ENCODE measurements around the gene FBRSL1. TPM values are rescaled to one million over a fixed set of nuclear protein-coding genes. Genes with fewer than 3 reads are reported as not detected.
"Not testable (repeated sequence)": the region's sequence is repeated elsewhere in the genome, so short reads cannot be mapped to it uniquely, and the experiment has no call there.

FBRSL1 gene
- total and polyA plus RNA-seq, 2 of the 8 experiments (the other 6 are each of a cell fraction or from before 2014, with no cell fraction given), result 18.4 to 109 TPM

- FAIRE-seq; POLR2A ChIA-PET (ENCODE audit: partially characterized antibody); H4K8ac ChIP-seq (ENCODE audit: extremely low read depth, insufficient read depth, low read length); H2BK20ac ChIP-seq (ENCODE audit: low read length); H4K5ac ChIP-seq (ENCODE audit: insufficient read length, low read depth, low read length); H3K23ac ChIP-seq (ENCODE audit: insufficient read length); H3K36me3 ChIP-seq (ENCODE audit: control insufficient read depth in 2 of 4, insufficient read depth in 4 of 4, low read length in 3 of 4); H3K27ac ChIP-seq (ENCODE audit: low read depth, low read length); H4K91ac ChIP-seq (replicated peaks; ENCODE audit: insufficient read length, low read length); H3K4me2 ChIP-seq (ENCODE audit: insufficient read depth in 1 of 2, low read depth in 2 of 2, low read length in 2 of 2); H3K14ac ChIP-seq (ENCODE audit: insufficient read length); H3K18ac ChIP-seq (ENCODE audit: extremely low read depth, low read length); H3K79me1 ChIP-seq (ENCODE audit: low read depth, low read length); DNase-seq (ENCODE audit: low read depth in 1 of 2, low spot score in 2 of 2); H2AFZ ChIP-seq (ENCODE audit: low read length); H3K56ac ChIP-seq (replicated peaks; ENCODE audit: insufficient read length, low read depth, low read length); H2AK5ac ChIP-seq (ENCODE audit: low read depth, low read length); H4K20me1 ChIP-seq (replicated peaks in 1 of 2; ENCODE audit: control insufficient read depth in 1 of 2, insufficient read depth in 2 of 2, low read length in 2 of 2); H3K79me2 ChIP-seq (ENCODE audit: control insufficient read depth in 1 of 2, insufficient read depth in 2 of 2, low read length in 2 of 2); H3K23me2 ChIP-seq (ENCODE audit: low read depth, low read length); H2BK120ac ChIP-seq (replicated peaks; ENCODE audit: low read depth, low read length); H2BK5ac ChIP-seq (ENCODE audit: low read depth, low read length); H2BK12ac ChIP-seq (ENCODE audit: low read depth, low read length); H3K4ac ChIP-seq (replicated peaks; ENCODE audit: insufficient read length, low read depth, low read length); H3K9ac ChIP-seq (replicated peaks in 1 of 4; ENCODE audit: extremely low read depth in 1 of 4, low read depth in 3 of 4, low read length in 3 of 4); H3K4me3 ChIP-seq (ENCODE audit: extremely low read depth in 1 of 4, insufficient read depth in 2 of 4, low read depth in 3 of 4, low read length in 4 of 4); H2BK15ac ChIP-seq (ENCODE audit: low read length): not testable (repeated sequence)
- peaks cover 10 to 53% of the 10 kb centered on the region in 2 experiments; a peak in 3 of 4 replicates for H3K9me3 ChIP-seq (ENCODE audit: insufficient read depth in 2 of 2, low read depth in 1 of 2, low read length in 1 of 2)
- H3K4me1 ChIP-seq (replicated peaks in 1 of 4; ENCODE audit: control insufficient read depth in 3 of 4, insufficient read depth in 4 of 4, low read length in 3 of 4), result peaks cover 0 to 21% (median 12%) of the 10 kb centered on the region in 4 experiments; a peak in 6 of 7 replicates
- CTCF ChIA-PET (ENCODE audit: partially characterized antibody), result interaction anchor here (1.9 kb wide), 1 partner anchor 26 kb away, joined by 5 read pairs; no protein-coding TSS in a partner anchor
- 82% methylated on average over 13 of the region's 13 CpGs; no CpG with 5 or more reads in 1 of the 2 experiments for WGBS, 2 experiments (ENCODE audit: extremely low coverage in 1 of 2, insufficient coverage in 1 of 2, insufficient read length in 1 of 2, insufficient replicate concordance in 2 of 2, low coverage in 1 of 2, low lambda C conversion rate in 2 of 2, missing lambda C conversion rate in 1 of 2)
- H3K27me3 ChIP-seq (replicated peaks in 1 of 4; ENCODE audit: control insufficient read depth in 3 of 4, extremely low read depth in 1 of 4, insufficient read depth in 3 of 4, low read length in 3 of 4), result peaks cover 8 to 67% (median 44%) of the 10 kb centered on the region in 4 experiments
Measured at GRCh38 chr12:132440420-132440819, 49.5 kb upstream of the FBRSL1 start.
